K562 (cell line): ENCODE data around the gene IL4R. TPM values are rescaled to one million over a fixed set of nuclear protein-coding genes. Genes with fewer than 3 reads are reported as not detected.

Experiments
- BCOR ChIP-seq: fragments of 450-650 bp; IDR thresholded peaks from 2 replicates; pipeline ENCODE4 v1.6.1; 2016
- CXXC5 ChIP-seq: fragments of 250-450 bp; sonication (Bioruptor Pico); IDR thresholded peaks from 2 replicates; pipeline ENCODE4 v1.8.0; 2022; ENCODE audit warnings: inconsistent platforms, mild to moderate bottlenecking, moderate library complexity
- GABPA ChIP-seq: fragments of 200-800 bp; sonication (Bioruptor generic); conservative IDR thresholded peaks from 2 replicates; pipeline ENCODE4 v1.6.1; 2016; ENCODE audit warnings: low read depth, missing genetic modification characterization, missing compliant biosample characterization
- GABPB1 ChIP-seq: sonication (generic); formaldehyde crosslinking; IDR thresholded peaks from 2 replicates; pipeline ENCODE4 v1.8.0; 2022; ENCODE audit warnings: mild to moderate bottlenecking, missing genetic modification reagents
- HDAC3 ChIP-seq: fragments of 450-650 bp; IDR thresholded peaks from 2 replicates; pipeline ENCODE4 v1.6.1; 2018; ENCODE audit warnings: borderline replicate concordance, mild to moderate bottlenecking, moderate library complexity; ENCODE audit not compliant: partially characterized antibody
- MTA1 ChIP-seq: fragments of 450-650 bp; IDR thresholded peaks from 2 replicates; pipeline ENCODE4 v1.6.1; 2017; ENCODE audit warnings: borderline replicate concordance
- PCBP1 ChIP-seq: fragments of 200-400 bp; formaldehyde crosslinking; IDR thresholded peaks from 2 replicates; pipeline ENCODE4 v1.6.1; 2018; ENCODE audit warnings: mild to moderate bottlenecking, low read depth, low read length; ENCODE audit not compliant: poor library complexity, severe bottlenecking
- PTRF ChIP-seq: fragments of 450-650 bp; IDR thresholded peaks from 2 replicates; pipeline ENCODE4 v1.6.1; 2016; ENCODE audit warnings: mild to moderate bottlenecking, missing genetic modification characterization, missing compliant biosample characterization
- RBBP5 ChIP-seq: fragments of 200-600 bp; sonication (generic); IDR thresholded peaks from 2 replicates; pipeline ENCODE4 v1.6.1; 2012; ENCODE audit warnings: borderline replicate concordance, mild to moderate bottlenecking, low read length, control low read depth, inconsistent platforms; ENCODE audit not compliant: insufficient read depth, poor library complexity, severe bottlenecking
- SMAD1 ChIP-seq: fragments of 150-350 bp; IDR thresholded peaks from 2 replicates; pipeline ENCODE4 v1.6.1; 2014; ENCODE audit warnings: low read length, low read depth; ENCODE audit not compliant: partially characterized antibody
- TCFL5 ChIP-seq: fragments of 250-450 bp; sonication (Bioruptor Pico); conservative IDR thresholded peaks from 2 replicates; pipeline ENCODE4 v1.6.1; 2021; ENCODE audit warnings: mild to moderate bottlenecking, moderate library complexity, matching md5 sums
- YY1 ChIP-seq, 3 experiments: IDR thresholded peaks; 2 replicates each; pipeline ENCODE4 v1.6.1; 2011; ENCODE audit warnings: low read length in 2 of 3, mild to moderate bottlenecking in 2 of 3, moderate library complexity in 2 of 3, borderline replicate concordance in 1 of 3, control low read depth in 1 of 3, low read depth in 1 of 3; ENCODE audit not compliant: insufficient read depth in 3 of 3, insufficient replicate concordance in 2 of 3, control insufficient read depth in 1 of 3, insufficient read length in 1 of 3; ENCODE audit errors: extremely low read depth in 1 of 3
- ZEB2 ChIP-seq: fragments of 450-650 bp; IDR thresholded peaks from 2 replicates; pipeline ENCODE4 v1.6.1; 2016
- ZNF146 ChIP-seq: IDR thresholded peaks from one replicate; pipeline ENCODE4 v1.6.1; 2018; ENCODE audit warnings: missing compliant biosample characterization; ENCODE audit not compliant: unreplicated experiment
- ZNF232 ChIP-seq: sonication (generic); formaldehyde crosslinking; IDR thresholded peaks from 2 replicates; pipeline ENCODE4 v1.8.0; 2022; ENCODE audit warnings: mild to moderate bottlenecking, missing genetic modification reagents
- ZNF253 ChIP-seq: fragments of 250-450 bp; sonication (Bioruptor Pico); conservative IDR thresholded peaks from 2 replicates; pipeline ENCODE4 v1.6.1; 2021; ENCODE audit warnings: mild to moderate bottlenecking
- polyA plus RNA-seq, 8 experiments: library from polyadenylated mRNA; depleted of rRNA in 4 of 8; stranded (reverse) in 5 of 8; unstranded in 3 of 8; fragments of >200 nt; fragmentation: Nextera tagmentation in 2 of 8; fragmentation: Illumina TruSeq in 1 of 8; extraction: Ambion mirVana in 2 of 8; extraction: Trizol in 1 of 8; gene quantifications; 2 replicates each; pipeline versions ENCODE4 v1.2.1 to v1.2.3, GENCODE V29; 2011 to 2014; ENCODE audit warnings: inconsistent platforms in 1 of 8, missing spikeins in 1 of 8
- total RNA-seq, 7 experiments: library from RNA; depleted of rRNA in 6 of 7; stranded (reverse); fragments of >200 nt in 6 of 7; fragmentation: Illumina TruSeq in 2 of 7; extraction: Trizol in 2 of 7; gene quantifications; 2 replicates each; pipeline versions ENCODE4 v1.2.1 to v1.2.3, GENCODE V29; 2011 to 2021; ENCODE audit warnings: low replicate concordance in 1 of 7
- TF ChIP-seq, protein P1 (sequence below): fragments of 450-650 bp; formaldehyde crosslinking; IDR thresholded peaks from 2 replicates; pipeline ENCODE4 v1.4.0; 2022; ENCODE audit warnings: missing genetic modification characterization
- TF ChIP-seq, protein P2 (sequence below): sonication (generic); formaldehyde crosslinking; IDR thresholded peaks from 2 replicates; pipeline ENCODE4 v1.8.1; 2022; ENCODE audit warnings: missing genetic modification reagents
- TF ChIP-seq, protein P3 (sequence below): fragments of 250-450 bp; sonication (Bioruptor Pico); IDR thresholded peaks from 2 replicates; pipeline ENCODE4 v1.4.0; 2020
- TF ChIP-seq, protein P4 (sequence below): IDR thresholded peaks from 2 replicates; pipeline ENCODE4 v1.6.1; 2011; ENCODE audit warnings: borderline replicate concordance, low read depth, mild to moderate bottlenecking, moderate library complexity, low read length; ENCODE audit not compliant: insufficient read depth, poor library complexity, severe bottlenecking

Gene IL4R
- total and polyA plus RNA-seq, 9 of the 15 experiments (the other 6 are each of a cell fraction or from before 2014, with no cell fraction given) = 0.17 to 5.8 (median 3.3) TPM

DNA sequence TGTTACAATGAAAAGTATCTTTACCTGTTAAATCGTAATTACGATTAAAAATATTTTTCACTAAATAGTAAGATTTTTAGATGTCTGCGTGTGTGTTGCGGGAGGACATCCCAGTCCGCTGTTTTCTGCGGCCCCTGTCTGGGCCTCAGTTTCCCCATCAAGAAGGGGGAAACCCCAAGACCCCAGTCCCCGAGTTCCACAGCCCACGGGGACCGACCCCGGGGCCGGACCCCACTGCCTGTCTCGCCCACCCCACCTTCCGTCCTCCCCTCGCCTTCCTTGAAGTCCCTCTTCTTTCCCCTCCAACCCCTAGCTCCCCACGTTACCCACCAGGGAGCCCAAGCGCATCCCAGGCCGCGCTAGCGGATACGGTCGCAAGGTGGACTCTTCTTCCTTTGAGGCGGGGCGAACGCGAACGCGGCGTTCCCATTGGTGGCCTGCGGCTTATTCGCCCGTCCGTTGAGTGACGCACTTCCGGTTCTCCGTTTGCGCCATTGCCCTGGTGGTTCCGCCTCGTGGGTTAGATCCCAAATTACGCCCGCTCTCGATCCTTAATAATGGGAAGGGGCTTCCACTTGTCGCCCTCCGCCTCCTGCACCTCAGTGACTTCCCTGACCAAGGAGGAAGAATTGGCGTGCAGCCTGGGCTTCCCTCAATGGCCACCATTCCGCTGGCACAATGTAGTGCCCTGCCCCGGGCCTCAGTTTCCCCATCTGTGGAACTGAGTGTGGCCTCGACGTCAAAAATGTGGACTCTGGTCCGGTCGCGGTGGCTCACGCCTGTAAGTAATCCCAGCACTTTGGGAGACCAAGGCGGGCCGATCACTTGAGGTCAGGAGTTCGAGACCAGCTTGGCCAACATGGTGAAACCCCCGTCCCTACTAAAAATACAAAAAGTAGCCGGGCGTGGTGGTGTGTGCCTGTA, 45.1 kb upstream of the IL4R start, which contains the start of gene NSMCE1 (continued):
- TF ChIP-seq, protein P1, sequence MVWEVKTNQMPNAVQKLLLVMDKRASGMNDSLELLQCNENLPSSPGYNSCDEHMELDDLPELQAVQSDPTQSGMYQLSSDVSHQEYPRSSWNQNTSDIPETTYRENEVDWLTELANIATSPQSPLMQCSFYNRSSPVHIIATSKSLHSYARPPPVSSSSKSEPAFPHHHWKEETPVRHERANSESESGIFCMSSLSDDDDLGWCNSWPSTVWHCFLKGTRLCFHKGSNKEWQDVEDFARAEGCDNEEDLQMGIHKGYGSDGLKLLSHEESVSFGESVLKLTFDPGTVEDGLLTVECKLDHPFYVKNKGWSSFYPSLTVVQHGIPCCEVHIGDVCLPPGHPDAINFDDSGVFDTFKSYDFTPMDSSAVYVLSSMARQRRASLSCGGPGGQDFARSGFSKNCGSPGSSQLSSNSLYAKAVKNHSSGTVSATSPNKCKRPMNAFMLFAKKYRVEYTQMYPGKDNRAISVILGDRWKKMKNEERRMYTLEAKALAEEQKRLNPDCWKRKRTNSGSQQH = no peak
- TF ChIP-seq TCFL5 (CRISPR knock-in tag) = no peak
- TF ChIP-seq PCBP1 = peak; percentile 64
- TF ChIP-seq, protein P2, sequence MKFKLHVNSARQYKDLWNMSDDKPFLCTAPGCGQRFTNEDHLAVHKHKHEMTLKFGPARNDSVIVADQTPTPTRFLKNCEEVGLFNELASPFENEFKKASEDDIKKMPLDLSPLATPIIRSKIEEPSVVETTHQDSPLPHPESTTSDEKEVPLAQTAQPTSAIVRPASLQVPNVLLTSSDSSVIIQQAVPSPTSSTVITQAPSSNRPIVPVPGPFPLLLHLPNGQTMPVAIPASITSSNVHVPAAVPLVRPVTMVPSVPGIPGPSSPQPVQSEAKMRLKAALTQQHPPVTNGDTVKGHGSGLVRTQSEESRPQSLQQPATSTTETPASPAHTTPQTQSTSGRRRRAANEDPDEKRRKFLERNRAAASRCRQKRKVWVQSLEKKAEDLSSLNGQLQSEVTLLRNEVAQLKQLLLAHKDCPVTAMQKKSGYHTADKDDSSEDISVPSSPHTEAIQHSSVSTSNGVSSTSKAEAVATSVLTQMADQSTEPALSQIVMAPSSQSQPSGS (CRISPR knock-in tag) = no peak
- TF ChIP-seq, protein P3, sequence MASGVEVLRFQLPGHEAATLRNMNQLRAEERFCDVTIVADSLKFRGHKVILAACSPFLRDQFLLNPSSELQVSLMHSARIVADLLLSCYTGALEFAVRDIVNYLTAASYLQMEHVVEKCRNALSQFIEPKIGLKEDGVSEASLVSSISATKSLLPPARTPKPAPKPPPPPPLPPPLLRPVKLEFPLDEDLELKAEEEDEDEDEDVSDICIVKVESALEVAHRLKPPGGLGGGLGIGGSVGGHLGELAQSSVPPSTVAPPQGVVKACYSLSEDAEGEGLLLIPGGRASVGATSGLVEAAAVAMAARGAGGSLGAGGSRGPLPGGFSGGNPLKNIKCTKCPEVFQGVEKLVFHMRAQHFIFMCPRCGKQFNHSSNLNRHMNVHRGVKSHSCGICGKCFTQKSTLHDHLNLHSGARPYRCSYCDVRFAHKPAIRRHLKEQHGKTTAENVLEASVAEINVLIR (CRISPR knock-in tag) = peak; percentile 89
- TF ChIP-seq MTA1 = peak; percentile 57; the same call in 1 of the 2 replicates
- no peak for TF ChIP-seq ZNF146 (CRISPR knock-in tag)
- no peak for TF ChIP-seq ZNF253
- peak; percentile 52 for TF ChIP-seq SMAD1
- TF ChIP-seq RBBP5 = peak; percentile 82
- peak; percentile 43 to 88 (median 77) for TF ChIP-seq YY1 (IDR thresholded peaks at IDR 0.05; ENCODE audit: borderline replicate concordance in 1 of 3, control insufficient read depth in 1 of 3, extremely low read depth in 1 of 3, insufficient read depth in 3 of 3, insufficient read length in 1 of 3, insufficient replicate concordance in 2 of 3, low read depth in 1 of 3, low read length in 2 of 3)
- peak; percentile 96 for TF ChIP-seq BCOR
- TF ChIP-seq, protein P4, sequence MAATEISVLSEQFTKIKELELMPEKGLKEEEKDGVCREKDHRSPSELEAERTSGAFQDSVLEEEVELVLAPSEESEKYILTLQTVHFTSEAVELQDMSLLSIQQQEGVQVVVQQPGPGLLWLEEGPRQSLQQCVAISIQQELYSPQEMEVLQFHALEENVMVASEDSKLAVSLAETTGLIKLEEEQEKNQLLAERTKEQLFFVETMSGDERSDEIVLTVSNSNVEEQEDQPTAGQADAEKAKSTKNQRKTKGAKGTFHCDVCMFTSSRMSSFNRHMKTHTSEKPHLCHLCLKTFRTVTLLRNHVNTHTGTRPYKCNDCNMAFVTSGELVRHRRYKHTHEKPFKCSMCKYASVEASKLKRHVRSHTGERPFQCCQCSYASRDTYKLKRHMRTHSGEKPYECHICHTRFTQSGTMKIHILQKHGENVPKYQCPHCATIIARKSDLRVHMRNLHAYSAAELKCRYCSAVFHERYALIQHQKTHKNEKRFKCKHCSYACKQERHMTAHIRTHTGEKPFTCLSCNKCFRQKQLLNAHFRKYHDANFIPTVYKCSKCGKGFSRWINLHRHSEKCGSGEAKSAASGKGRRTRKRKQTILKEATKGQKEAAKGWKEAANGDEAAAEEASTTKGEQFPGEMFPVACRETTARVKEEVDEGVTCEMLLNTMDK = peak; percentile 9
- TF ChIP-seq PTRF = no peak
- no peak for TF ChIP-seq HDAC3
- TF ChIP-seq GABPB1 = peak; percentile 98
- peak; percentile 96 for TF ChIP-seq GABPA (tag)
- TF ChIP-seq CXXC5 = peak; percentile 79
- 0 out of 2 replicates have a peak, but pooled peaks have one; percentile 40 for TF ChIP-seq ZEB2
- no peak for TF ChIP-seq ZNF232 (CRISPR knock-in tag)
